ENCODE results near the gene VPS26C.

Gene VPS26C

DNA sequence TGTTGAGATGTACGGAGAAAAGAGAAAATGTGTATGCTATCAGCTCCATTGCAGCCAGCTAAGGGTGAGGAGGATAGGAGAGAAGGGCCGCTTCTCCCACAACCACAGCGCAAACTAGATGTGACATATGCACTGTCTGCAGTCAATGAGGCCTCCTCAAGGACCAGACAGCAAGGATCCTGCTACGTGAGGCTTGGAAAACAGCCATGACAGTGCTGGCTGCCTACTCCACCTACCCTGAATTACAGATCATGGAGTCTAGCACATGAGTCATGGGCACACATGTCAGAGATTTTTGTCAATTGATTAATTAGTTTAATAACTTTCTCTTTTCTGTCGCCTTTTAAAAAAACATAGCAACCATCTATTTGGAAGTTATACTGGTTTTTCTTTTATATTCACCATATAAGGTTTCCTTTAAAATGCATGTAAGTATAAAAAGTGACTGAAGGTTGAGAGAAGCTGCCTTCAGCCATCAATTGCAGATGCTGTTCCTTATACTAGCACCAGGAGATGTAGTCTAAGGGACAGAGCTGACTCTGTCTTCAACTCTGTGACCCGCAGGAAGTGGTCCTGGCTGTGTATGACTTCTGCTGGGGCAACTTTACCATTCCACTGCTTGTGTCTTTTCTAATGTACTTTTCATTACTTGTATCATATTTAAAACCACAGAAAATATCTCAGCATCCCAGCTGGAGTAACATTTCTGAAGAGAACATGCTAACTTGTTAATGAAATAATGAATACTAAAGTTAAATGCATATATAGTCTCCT, 3.1 kb downstream of the VPS26C start:
- TF ChIP-seq, protein P1, sequence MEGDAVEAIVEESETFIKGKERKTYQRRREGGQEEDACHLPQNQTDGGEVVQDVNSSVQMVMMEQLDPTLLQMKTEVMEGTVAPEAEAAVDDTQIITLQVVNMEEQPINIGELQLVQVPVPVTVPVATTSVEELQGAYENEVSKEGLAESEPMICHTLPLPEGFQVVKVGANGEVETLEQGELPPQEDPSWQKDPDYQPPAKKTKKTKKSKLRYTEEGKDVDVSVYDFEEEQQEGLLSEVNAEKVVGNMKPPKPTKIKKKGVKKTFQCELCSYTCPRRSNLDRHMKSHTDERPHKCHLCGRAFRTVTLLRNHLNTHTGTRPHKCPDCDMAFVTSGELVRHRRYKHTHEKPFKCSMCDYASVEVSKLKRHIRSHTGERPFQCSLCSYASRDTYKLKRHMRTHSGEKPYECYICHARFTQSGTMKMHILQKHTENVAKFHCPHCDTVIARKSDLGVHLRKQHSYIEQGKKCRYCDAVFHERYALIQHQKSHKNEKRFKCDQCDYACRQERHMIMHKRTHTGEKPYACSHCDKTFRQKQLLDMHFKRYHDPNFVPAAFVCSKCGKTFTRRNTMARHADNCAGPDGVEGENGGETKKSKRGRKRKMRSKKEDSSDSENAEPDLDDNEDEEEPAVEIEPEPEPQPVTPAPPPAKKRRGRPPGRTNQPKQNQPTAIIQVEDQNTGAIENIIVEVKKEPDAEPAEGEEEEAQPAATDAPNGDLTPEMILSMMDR (IDR thresholded peaks at IDR 0.05; ENCODE audit: low read depth, low read length), result no peak
- no peak overlapping the region for H3K4me3 ChIP-seq (ENCODE audit: low read depth, low read length)
- DNase-seq (ENCODE audit: low read depth, low spot score), result peak; percentile 22
- in situ Hi-C loops (cut with HindIII; ENCODE audit: low sequenced_read_pairs), result no loop called here

DNA sequence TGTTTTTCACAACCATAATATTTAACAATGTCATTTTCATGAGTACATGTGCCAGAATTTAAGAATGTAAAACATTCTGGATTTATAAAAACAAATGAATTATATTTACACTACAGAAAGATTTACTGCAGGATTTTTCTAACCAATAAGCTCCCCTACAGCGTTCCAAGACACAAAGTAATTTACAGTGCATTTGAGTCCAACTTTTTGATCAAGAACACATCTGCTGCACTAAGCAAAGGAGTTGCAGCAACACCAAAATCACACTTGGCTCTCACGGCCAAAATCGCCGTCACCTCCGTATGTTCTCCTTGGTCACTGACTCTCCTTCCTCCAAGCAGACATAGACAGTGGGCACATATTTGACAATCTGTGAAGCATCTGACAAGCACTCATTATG, 7.7 kb downstream of the VPS26C start:
- no peak for DNase-seq (ENCODE audit: low read depth, low spot score)
- in situ Hi-C loops (cut with HindIII; ENCODE audit: low sequenced_read_pairs), result no loop called here
- no peak overlapping the region for H3K4me3 ChIP-seq (ENCODE audit: low read depth, low read length)
- TF ChIP-seq, protein P1 (IDR thresholded peaks at IDR 0.05; ENCODE audit: low read depth, low read length), result no peak

DNA sequence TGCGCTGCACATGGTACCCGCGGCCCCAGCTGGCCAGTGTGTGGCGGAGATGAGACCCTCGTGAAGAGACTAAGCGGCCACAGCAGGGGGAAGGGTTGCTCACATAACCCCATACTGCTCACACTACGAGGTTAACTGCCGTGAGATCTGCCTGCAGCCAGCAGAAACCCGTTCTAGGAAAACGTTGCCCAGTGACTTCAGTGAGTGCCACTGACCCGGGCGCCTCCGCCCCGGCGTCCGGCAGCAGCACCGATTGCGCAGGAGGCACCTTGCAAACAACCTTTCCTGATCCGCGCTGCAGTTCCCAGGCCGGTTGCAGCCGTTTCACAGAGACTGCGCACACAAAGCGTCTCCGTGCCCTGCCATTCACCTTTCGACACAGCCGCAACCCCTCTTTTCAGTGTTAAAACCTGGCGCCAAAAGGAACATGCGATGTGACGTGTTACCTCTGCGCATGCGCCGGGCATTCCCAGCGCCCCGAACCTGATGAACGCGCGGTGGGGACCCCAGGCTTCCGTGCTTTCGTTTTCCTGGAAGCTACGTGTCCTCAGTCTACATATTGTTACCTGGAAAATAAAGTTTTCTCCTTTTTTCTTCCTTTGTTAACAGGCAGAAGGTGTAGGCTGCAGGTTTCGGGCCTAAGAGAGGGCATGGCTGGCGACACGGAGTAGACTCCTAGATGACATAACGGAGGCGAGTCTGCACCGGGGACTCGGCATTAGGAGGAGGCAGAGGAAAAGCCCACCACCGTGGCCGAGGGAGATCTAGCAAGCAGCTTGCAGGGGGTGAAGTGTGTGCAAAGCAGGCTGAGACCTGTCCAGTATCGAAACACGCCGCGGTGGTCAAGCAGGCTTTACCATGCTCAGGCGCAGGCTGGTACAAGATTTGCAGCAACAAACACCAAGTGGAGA, 8.9 kb downstream of the VPS26C start:
- peak overlapping the region; percentile 52 for H3K4me3 ChIP-seq (ENCODE audit: low read depth, low read length)
- peak; percentile 50 for DNase-seq (ENCODE audit: low read depth, low spot score)
- TF ChIP-seq, protein P1 (IDR thresholded peaks at IDR 0.05; ENCODE audit: low read depth, low read length), result no peak
- in situ Hi-C loops (cut with HindIII; ENCODE audit: low sequenced_read_pairs), result no loop called here

DNA sequence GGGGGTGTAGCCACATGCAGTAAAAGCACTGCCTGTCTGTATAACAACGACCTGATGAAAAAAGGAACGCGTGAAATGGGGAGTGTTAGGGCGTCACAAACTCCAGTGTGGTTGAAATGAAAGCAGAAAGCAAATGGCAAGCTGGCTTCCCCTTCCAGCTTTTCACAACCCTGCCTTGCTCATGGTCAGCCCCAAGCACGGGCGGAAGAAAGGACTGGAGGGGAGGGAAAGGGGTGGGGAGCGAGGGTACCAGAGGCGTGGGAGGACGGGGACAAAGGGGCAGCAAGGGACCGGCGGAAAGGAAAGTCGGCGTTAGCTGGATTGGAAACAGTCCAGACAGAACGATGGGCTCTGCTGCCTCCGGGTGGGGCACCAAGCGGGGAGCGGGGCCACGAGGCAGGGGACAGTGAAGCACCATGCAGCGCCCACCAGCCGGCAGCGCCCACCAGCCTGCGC, 9.6 kb downstream of the VPS26C start:
- TF ChIP-seq, protein P1 (IDR thresholded peaks at IDR 0.05; ENCODE audit: low read depth, low read length), result no peak
- in situ Hi-C loops (cut with HindIII; ENCODE audit: low sequenced_read_pairs), result no loop called here
- peak overlapping the region; percentile 52 for H3K4me3 ChIP-seq (ENCODE audit: low read depth, low read length)
- DNase-seq (ENCODE audit: low read depth, low spot score), result peak; percentile 32

DNA sequence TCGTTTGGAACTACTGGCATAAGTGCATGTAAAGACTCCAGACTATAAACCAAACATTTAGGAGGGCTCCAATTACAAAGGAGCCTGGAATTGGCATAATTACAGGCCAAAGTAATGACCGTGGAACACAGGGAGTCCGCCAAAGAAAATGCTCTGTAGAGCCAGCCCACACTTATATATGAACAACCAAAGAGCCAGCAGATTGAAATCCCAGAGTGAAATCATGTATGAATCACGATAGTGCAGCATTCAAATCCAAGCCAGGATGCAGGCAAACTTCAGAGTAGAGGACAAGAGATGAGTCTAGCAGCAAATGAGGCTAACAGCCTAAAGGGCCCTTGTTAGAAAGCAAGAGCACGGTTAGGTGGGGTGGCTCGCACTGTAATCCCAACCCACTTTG, 13.1 kb downstream of the VPS26C start:
- DNase-seq (ENCODE audit: low read depth, low spot score), result peak; percentile 37
- in situ Hi-C loops (cut with HindIII; ENCODE audit: low sequenced_read_pairs), result no loop called here
- H3K4me3 ChIP-seq (ENCODE audit: low read depth, low read length), result no peak overlapping the region
- TF ChIP-seq, protein P1 (IDR thresholded peaks at IDR 0.05; ENCODE audit: low read depth, low read length), result no peak

DNA sequence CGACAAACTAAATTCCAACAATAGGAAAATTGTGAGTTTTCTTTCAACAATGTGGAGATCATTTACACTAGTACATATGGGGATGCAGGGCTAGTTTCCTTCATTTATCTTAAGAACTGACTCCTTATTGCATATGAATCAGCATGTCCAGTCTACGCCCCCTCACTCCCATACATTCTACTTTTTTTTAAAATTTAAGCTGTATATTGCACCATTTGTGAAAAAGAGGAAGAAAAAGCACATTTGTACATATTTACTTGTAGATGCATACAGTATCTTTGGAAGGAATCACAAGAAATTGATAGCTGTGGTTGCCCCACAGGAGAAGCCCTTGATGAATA, 15.9 kb downstream of the VPS26C start:
- no peak overlapping the region for H3K4me3 ChIP-seq (ENCODE audit: low read depth, low read length)
- in situ Hi-C loops (cut with HindIII; ENCODE audit: low sequenced_read_pairs), result no loop called here
- TF ChIP-seq, protein P1 (IDR thresholded peaks at IDR 0.05; ENCODE audit: low read depth, low read length), result no peak
- no peak for DNase-seq (ENCODE audit: low read depth, low spot score)
